COR-L47 (cell line): ENCODE results near the gene LILRA1.
"Not testable (repeated sequence)": the region's sequence is repeated elsewhere in the genome, so short reads cannot be mapped to it uniquely, and the experiment has no call there.

Source experiments
- DNase-seq: peaks from one replicate; lab custom pipeline; 2025; lab: John Stamatoyannopoulos, UW

Gene LILRA1

GRCh38 chr19:54577334-54577733, 16.1 kb upstream of the LILRA1 start:
- DNase-seq = no peak

- not testable (repeated sequence) for DNase-seq
Observed at GRCh38 chr19:54578268-54578667, 15.2 kb upstream of the LILRA1 start.

GRCh38 chr19:54586397-54586796, 7.0 kb upstream of the LILRA1 start:
- no peak for DNase-seq

- no peak for DNase-seq
Observed at GRCh38 chr19:54587026-54587425, 6.4 kb upstream of the LILRA1 start.

GRCh38 chr19:54593931-54594626, 647 bp downstream of the LILRA1 start:
- not testable (repeated sequence) for DNase-seq

GRCh38 chr19:54594737-54595136, 1.3 kb downstream of the LILRA1 start:
- DNase-seq = no peak

- not testable (repeated sequence) for DNase-seq
Observed at GRCh38 chr19:54595680-54596436, 2.4 kb downstream of the LILRA1 start.

GRCh38 chr19:54600212-54600611, 6.8 kb downstream of the LILRA1 start:
- DNase-seq = no peak

- no peak for DNase-seq
Observed at GRCh38 chr19:54606230-54606629, 12.8 kb downstream of the LILRA1 start.

- no peak for DNase-seq
Observed at GRCh38 chr19:54606891-54607784, 13.7 kb downstream of the LILRA1 start.

- no peak for DNase-seq
Observed at GRCh38 chr19:54607785-54608150, 14.3 kb downstream of the LILRA1 start.

GRCh38 chr19:54608205-54608604, 14.8 kb downstream of the LILRA1 start:
- DNase-seq = no peak

- DNase-seq = no peak
Observed at GRCh38 chr19:54608792-54609191, 15.4 kb downstream of the LILRA1 start.

- no peak for DNase-seq
Observed at GRCh38 chr19:54609356-54609791, 15.9 kb downstream of the LILRA1 start.

- no peak for DNase-seq
Observed at GRCh38 chr19:54612428-54612827, 19.0 kb downstream of the LILRA1 start.

- DNase-seq = no peak
Observed at GRCh38 chr19:54614726-54615125, 21.3 kb downstream of the LILRA1 start.

GRCh38 chr19:54616057-54616456, 22.6 kb downstream of the LILRA1 start:
- DNase-seq = no peak

GRCh38 chr19:54616821-54617560, 23.6 kb downstream of the LILRA1 start:
- DNase-seq = no peak

- no peak for DNase-seq
Observed at GRCh38 chr19:54620464-54620863, 27.0 kb downstream of the LILRA1 start.

GRCh38 chr19:54622431-54622830, 29.0 kb downstream of the LILRA1 start:
- no peak for DNase-seq

- not testable (repeated sequence) for DNase-seq
Observed at GRCh38 chr19:54624234-54624633, 30.8 kb downstream of the LILRA1 start.
